Hepatocyte (in vitro differentiated cells): ENCODE data around the gene GXYLT2.

ENCODE experiments used
- CTCF ChIP-seq: fragments of 200-600 bp; sonication (generic); IDR thresholded peaks from 2 replicates; pipeline ENCODE4 v1.5.1; 2016; ENCODE audit warnings: antibody characterized with exemption, mild to moderate bottlenecking; ENCODE audit not compliant: poor library complexity
- EZH2 ChIP-seq: fragments of 200-600 bp; sonication (generic); IDR thresholded peaks from 2 replicates; pipeline ENCODE4 v1.6.1; 2016; ENCODE audit warnings: antibody characterized with exemption, mild to moderate bottlenecking, borderline replicate concordance
- EZH2phosphoT487 ChIP-seq: fragments of 200-600 bp; sonication (generic); IDR thresholded peaks from one replicate; pipeline ENCODE4 v1.6.1; 2018; ENCODE audit warnings: antibody characterized with exemption, mild to moderate bottlenecking, low read depth, moderate library complexity; ENCODE audit not compliant: unreplicated experiment, severe bottlenecking

GRCh38 chr3:72953325-72953956, 65.6 kb downstream of the GXYLT2 start:
- no peak for TF ChIP-seq CTCF
- TF ChIP-seq EZH2phosphoT487 = no peak
- no peak for TF ChIP-seq EZH2
